Measurements from ENCODE around the gene DOK6. TPM values are rescaled to one million over a fixed set of nuclear protein-coding genes. Genes with fewer than 3 reads are reported as not detected.

DOK6 gene
- total and polyA plus RNA-seq, 9 of the 15 experiments (the other 6 are each of a cell fraction or from before 2014, with no cell fraction given), result not detected

- no peaks in the 10 kb centered on the region for H4K20me1 ChIP-seq (replicated peaks; ENCODE audit: control insufficient read depth, insufficient read depth, low read length)
- no peaks in the 10 kb centered on the region for H3K79me2 ChIP-seq (ENCODE audit: control insufficient read depth, insufficient read depth, low read length)
- no TSS peak for BruUV-seq (replicated peaks)
- FAIRE-seq, result no peak
- H3K9ac ChIP-seq (ENCODE audit: insufficient read depth in 1 of 2, low read depth in 2 of 2, low read length in 2 of 2), result no peak overlapping the region
- TF ChIP-seq JUND (IDR thresholded peaks at IDR 0.05; ENCODE audit: borderline replicate concordance, low read depth, low read length), result peak; percentile 51; the same call in 1 of the 2 replicates
- TF ChIP-seq JUND (tag; IDR thresholded peaks at IDR 0.05; ENCODE audit: borderline replicate concordance, low read depth, low read length), result peak; percentile 17; the same call in 1 of the 3 replicates
- no peak for TF ChIP-seq ZNF75A (CRISPR knock-in tag; IDR thresholded peaks at IDR 0.05)
- peak; percentile 62 for TF ChIP-seq FOSL1 (tag; conservative IDR thresholded peaks at IDR 0.05)
- no peaks in the 10 kb centered on the region for H3K9me1 ChIP-seq (ENCODE audit: control insufficient read depth, insufficient read depth, low read length)
- no peak overlapping the region for H3K27ac ChIP-seq (ENCODE audit: extremely low read depth, low read depth, low read length)
- H3K36me3 ChIP-seq (ENCODE audit: control insufficient read depth, insufficient read depth, low read length), result no peaks in the 10 kb centered on the region
- H3K27me3 ChIP-seq (ENCODE audit: control insufficient read depth in 2 of 2, insufficient read depth in 2 of 2, low read length in 2 of 2), result no peaks in the 10 kb centered on the region
- no peak overlapping the region for H3K4me3 ChIP-seq
- in situ Hi-C loops (cut with MboI), result no loop called here
- ATAC-seq, result no peak
- H3K4me1 ChIP-seq (replicated peaks in 1 of 2; ENCODE audit: control insufficient read depth in 2 of 2, insufficient read depth in 2 of 2, low read length in 2 of 2), result peaks cover 0 to 4% of the 10 kb centered on the region in 2 experiments; a peak in 2 of 5 replicates
- peak overlapping the region; percentile 37; the same call in 1 of the 2 replicates for H3K4me2 ChIP-seq (ENCODE audit: insufficient read depth, low read length)
- WGBS (ENCODE audit: insufficient coverage, low coverage, missing lambda C conversion rate), result 3% methylated on average over 7 of the region's 7 CpGs
- POLR2A ChIA-PET, result interaction anchor here (1.2 kb wide), 1 partner anchor 9 kb away, joined by 3 read pairs; no protein-coding TSS in a partner anchor
- intact Hi-C loops (cut with micrococcal nuclease), result no loop called here
- H3K9me3 ChIP-seq (replicated peaks; ENCODE audit: control insufficient read depth, insufficient read depth, low read depth, low read length), result no peaks in the 10 kb centered on the region
- no peak overlapping the region for H2AFZ ChIP-seq (ENCODE audit: low read depth, low read length)
- no peak for DNase-seq (ENCODE audit: extremely low read depth in 1 of 4, low spot score in 3 of 4)
- CTCF ChIA-PET (ENCODE audit: low intra/inter-chr PET ratio), result no interaction called here
Measured at GRCh38 chr18:69840445-69840844, 439.8 kb downstream of the DOK6 start.

GRCh38 chr18:69841117-69841516, 440.4 kb downstream of the DOK6 start:
- intact Hi-C loops (cut with micrococcal nuclease), result no loop called here
- Histone ChIP-seq H3K27ac (ENCODE audit: extremely low read depth, low read depth, low read length) (no peak overlapping the region), H3K9me3 (replicated peaks; ENCODE audit: control insufficient read depth, insufficient read depth, low read depth, low read length) (no peaks in the 10 kb centered on the region), H3K36me3 (ENCODE audit: control insufficient read depth, insufficient read depth, low read length) (no peaks in the 10 kb centered on the region), H3K4me2 (ENCODE audit: insufficient read depth, low read length) (no peak overlapping the region), H3K9me1 (ENCODE audit: control insufficient read depth, insufficient read depth, low read length) (no peaks in the 10 kb centered on the region), H2AFZ (ENCODE audit: low read depth, low read length) (no peak overlapping the region), H3K79me2 (ENCODE audit: control insufficient read depth, insufficient read depth, low read length) (no peaks in the 10 kb centered on the region), H3K4me1 (replicated peaks in 1 of 2; ENCODE audit: control insufficient read depth in 2 of 2, insufficient read depth in 2 of 2, low read length in 2 of 2) (peaks cover 0 to 4% of the 10 kb centered on the region in 2 experiments; a peak in 2 of 5 replicates), H3K27me3 (ENCODE audit: control insufficient read depth in 2 of 2, insufficient read depth in 2 of 2, low read length in 2 of 2) (no peaks in the 10 kb centered on the region), H4K20me1 (replicated peaks; ENCODE audit: control insufficient read depth, insufficient read depth, low read length) (no peaks in the 10 kb centered on the region), H3K4me3 (no peak overlapping the region), H3K9ac (ENCODE audit: insufficient read depth in 1 of 2, low read depth in 2 of 2, low read length in 2 of 2) (no peak overlapping the region)
- TF ChIP-seq, protein P1, sequence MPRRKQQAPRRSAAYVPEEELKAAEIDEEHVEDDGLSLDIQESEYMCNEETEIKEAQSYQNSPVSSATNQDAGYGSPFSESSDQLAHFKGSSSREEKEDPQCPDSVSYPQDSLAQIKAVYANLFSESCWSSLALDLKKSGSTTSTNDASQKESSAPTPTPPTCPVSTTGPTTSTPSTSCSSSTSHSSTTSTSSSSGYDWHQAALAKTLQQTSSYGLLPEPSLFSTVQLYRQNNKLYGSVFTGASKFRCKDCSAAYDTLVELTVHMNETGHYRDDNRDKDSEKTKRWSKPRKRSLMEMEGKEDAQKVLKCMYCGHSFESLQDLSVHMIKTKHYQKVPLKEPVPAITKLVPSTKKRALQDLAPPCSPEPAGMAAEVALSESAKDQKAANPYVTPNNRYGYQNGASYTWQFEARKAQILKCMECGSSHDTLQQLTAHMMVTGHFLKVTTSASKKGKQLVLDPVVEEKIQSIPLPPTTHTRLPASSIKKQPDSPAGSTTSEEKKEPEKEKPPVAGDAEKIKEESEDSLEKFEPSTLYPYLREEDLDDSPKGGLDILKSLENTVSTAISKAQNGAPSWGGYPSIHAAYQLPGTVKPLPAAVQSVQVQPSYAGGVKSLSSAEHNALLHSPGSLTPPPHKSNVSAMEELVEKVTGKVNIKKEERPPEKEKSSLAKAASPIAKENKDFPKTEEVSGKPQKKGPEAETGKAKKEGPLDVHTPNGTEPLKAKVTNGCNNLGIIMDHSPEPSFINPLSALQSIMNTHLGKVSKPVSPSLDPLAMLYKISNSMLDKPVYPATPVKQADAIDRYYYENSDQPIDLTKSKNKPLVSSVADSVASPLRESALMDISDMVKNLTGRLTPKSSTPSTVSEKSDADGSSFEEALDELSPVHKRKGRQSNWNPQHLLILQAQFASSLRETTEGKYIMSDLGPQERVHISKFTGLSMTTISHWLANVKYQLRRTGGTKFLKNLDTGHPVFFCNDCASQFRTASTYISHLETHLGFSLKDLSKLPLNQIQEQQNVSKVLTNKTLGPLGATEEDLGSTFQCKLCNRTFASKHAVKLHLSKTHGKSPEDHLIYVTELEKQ (CRISPR knock-in tag; IDR thresholded peaks at IDR 0.05), result no peak
- no peak for TF ChIP-seq ETV1 (tag; conservative IDR thresholded peaks at IDR 0.05; ENCODE audit: low read depth)
- no peak for TF ChIP-seq MTF1 (CRISPR knock-in tag; IDR thresholded peaks at IDR 0.05; ENCODE audit: borderline replicate concordance)
- TF ChIP-seq ZNF384 (IDR thresholded peaks at IDR 0.05; ENCODE audit: low read depth, low read length), result no peak
- TF ChIP-seq, protein P2, sequence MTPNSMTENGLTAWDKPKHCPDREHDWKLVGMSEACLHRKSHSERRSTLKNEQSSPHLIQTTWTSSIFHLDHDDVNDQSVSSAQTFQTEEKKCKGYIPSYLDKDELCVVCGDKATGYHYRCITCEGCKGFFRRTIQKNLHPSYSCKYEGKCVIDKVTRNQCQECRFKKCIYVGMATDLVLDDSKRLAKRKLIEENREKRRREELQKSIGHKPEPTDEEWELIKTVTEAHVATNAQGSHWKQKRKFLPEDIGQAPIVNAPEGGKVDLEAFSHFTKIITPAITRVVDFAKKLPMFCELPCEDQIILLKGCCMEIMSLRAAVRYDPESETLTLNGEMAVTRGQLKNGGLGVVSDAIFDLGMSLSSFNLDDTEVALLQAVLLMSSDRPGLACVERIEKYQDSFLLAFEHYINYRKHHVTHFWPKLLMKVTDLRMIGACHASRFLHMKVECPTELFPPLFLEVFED (CRISPR knock-in tag; conservative IDR thresholded peaks at IDR 0.05), result no peak
- DNase-seq (ENCODE audit: extremely low read depth in 1 of 4, low spot score in 3 of 4) (no peak), FAIRE-seq (no peak), ATAC-seq (no peak)
- in situ Hi-C loops (cut with MboI), result no loop called here
- POLR2A ChIA-PET, result no interaction called here
- 48% methylated on average over 2 of the region's 9 CpGs for WGBS (ENCODE audit: insufficient coverage, low coverage, missing lambda C conversion rate)
- no TSS peak for BruUV-seq (replicated peaks)
- CTCF ChIA-PET (ENCODE audit: low intra/inter-chr PET ratio), result no interaction called here
